ENCODE results near the gene GRM7. TPM values are rescaled to one million over a fixed set of nuclear protein-coding genes. Genes with fewer than 3 reads are reported as not detected.

The GRM7 gene
- total and polyA plus RNA-seq, 2 of the 4 experiments (the other 2 are of a cell fraction): not detected

DNA sequence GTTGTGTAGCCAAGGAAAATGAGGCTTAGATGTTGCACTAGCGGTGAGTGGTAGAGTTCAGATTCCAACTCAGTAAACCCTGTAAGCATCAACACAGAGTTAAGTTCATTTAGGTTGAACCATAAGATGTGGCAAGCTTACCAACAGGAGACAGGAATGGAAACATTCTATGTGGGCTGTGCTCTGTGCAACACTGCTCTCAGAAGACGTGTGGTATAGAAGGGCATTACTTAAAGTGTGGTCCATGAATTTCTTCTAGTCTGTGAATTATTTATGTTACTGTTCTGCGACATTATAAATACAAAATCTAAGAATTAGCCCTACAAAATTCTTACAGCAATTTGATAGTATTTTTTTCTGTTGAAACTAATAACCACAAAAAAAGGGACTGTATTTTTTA, 213.3 kb downstream of the GRM7 start:
- no CpG with 5 or more reads among the region's 3 CpGs for whole genome bisulfite sequencing, 2 experiments (ENCODE audit: extremely low coverage in 2 of 2, insufficient read length in 1 of 2)

More for the DNA sequence above, 213.3 kb downstream of the GRM7 start:
- Histone ChIP-seq H3K9me1 (ENCODE audit: insufficient read depth, low read length) (no peaks in the 10 kb centered on the region), H3K79me1 (ENCODE audit: low read depth in 1 of 2, low read length in 2 of 2) (no peaks in the 10 kb centered on the region), H3K4me1 (ENCODE audit: control insufficient read depth, insufficient read depth, low read length) (no peaks in the 10 kb centered on the region), H2BK15ac (ENCODE audit: low read depth, low read length) (no peak overlapping the region), H3K56ac (ENCODE audit: extremely low read depth, insufficient read depth, low read length) (no peak overlapping the region), H4K8ac (ENCODE audit: low read depth in 2 of 2, low read length in 2 of 2) (no peak overlapping the region), H3K4ac (ENCODE audit: low read depth, low read length) (no peak overlapping the region), H4K5ac (ENCODE audit: low read depth, low read length) (no peak overlapping the region), H3K9ac (ENCODE audit: low read depth, low read length) (no peak overlapping the region), H4K20me1 (ENCODE audit: insufficient read depth, low read length) (no peaks in the 10 kb centered on the region), H2BK5ac (ENCODE audit: low read depth, low read length, poor library complexity, severe bottlenecking) (no peak overlapping the region), H2AK9ac (replicated peaks; ENCODE audit: low read depth, low read length, poor library complexity) (no peak overlapping the region), H2AFZ (replicated peaks; ENCODE audit: low read length, poor library complexity) (no peak overlapping the region), H3K36me3 (ENCODE audit: control insufficient read depth, insufficient read depth, low read length) (no peaks in the 10 kb centered on the region), H3K23ac (ENCODE audit: low read depth, low read length) (no peak overlapping the region), H3K27me3 (ENCODE audit: control insufficient read depth, insufficient read depth, low read length) (no peaks in the 10 kb centered on the region), H3K27ac (ENCODE audit: insufficient read depth, low read length) (no peak overlapping the region), H3K4me3 (ENCODE audit: insufficient read depth, low read depth, low read length) (no peak overlapping the region), H2AK5ac (ENCODE audit: low read depth, low read length) (no peak overlapping the region), H2BK120ac (ENCODE audit: low read depth, low read length) (no peak overlapping the region), H4K91ac (ENCODE audit: insufficient read depth, low read depth, low read length) (no peak overlapping the region), H3K14ac (replicated peaks; ENCODE audit: low read depth, low read length) (no peak overlapping the region), H3K18ac (ENCODE audit: low read depth, low read length) (no peak overlapping the region), H3K4me2 (ENCODE audit: low read depth, low read length) (no peak overlapping the region), H3K9me3 (ENCODE audit: control insufficient read depth, insufficient read depth, low read length) (peaks cover 3% of the 10 kb centered on the region), H2BK20ac (ENCODE audit: low read depth, low read length) (no peak overlapping the region)
- ATAC-seq (ENCODE audit: low read depth): no peak
- intact Hi-C loops (cut with micrococcal nuclease) (no loop called here), dilution Hi-C loops (cut with HindIII; ENCODE audit: low sequenced_read_pairs, unreplicated experiment) (no loop called here), in situ Hi-C loops (cut with MboI; ENCODE audit: low sequenced_read_pairs) (no loop called here)
- no TSS peak for BruUV-seq (replicated peaks)
- no peak for TF ChIP-seq BHLHE40 (IDR thresholded peaks at IDR 0.05; ENCODE audit: low read depth, low read length)
- TF ChIP-seq RFX5 (IDR thresholded peaks at IDR 0.05; ENCODE audit: low read depth, low read length): no peak
- TF ChIP-seq, protein P1, sequence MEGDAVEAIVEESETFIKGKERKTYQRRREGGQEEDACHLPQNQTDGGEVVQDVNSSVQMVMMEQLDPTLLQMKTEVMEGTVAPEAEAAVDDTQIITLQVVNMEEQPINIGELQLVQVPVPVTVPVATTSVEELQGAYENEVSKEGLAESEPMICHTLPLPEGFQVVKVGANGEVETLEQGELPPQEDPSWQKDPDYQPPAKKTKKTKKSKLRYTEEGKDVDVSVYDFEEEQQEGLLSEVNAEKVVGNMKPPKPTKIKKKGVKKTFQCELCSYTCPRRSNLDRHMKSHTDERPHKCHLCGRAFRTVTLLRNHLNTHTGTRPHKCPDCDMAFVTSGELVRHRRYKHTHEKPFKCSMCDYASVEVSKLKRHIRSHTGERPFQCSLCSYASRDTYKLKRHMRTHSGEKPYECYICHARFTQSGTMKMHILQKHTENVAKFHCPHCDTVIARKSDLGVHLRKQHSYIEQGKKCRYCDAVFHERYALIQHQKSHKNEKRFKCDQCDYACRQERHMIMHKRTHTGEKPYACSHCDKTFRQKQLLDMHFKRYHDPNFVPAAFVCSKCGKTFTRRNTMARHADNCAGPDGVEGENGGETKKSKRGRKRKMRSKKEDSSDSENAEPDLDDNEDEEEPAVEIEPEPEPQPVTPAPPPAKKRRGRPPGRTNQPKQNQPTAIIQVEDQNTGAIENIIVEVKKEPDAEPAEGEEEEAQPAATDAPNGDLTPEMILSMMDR (conservative IDR thresholded peaks at IDR 0.05; ENCODE audit: low read depth, low read length): no peak
- no peak for TF ChIP-seq SMC3 (IDR thresholded peaks at IDR 0.05; ENCODE audit: low read depth, low read length)
- TF ChIP-seq NFE2L2 (IDR thresholded peaks at IDR 0.05; ENCODE audit: low read depth, low read length): no peak
- no peak for TF ChIP-seq MAFK (IDR thresholded peaks at IDR 0.05; ENCODE audit: low read depth, low read length)
- no peak for TF ChIP-seq MAZ (IDR thresholded peaks at IDR 0.05; ENCODE audit: borderline replicate concordance, low read depth, low read length)
- no peak for TF ChIP-seq CEBPB (IDR thresholded peaks at IDR 0.05; ENCODE audit: low read depth, low read length)
- no peak for DNase-seq
- ChIA-PET POLR2A (ENCODE audit: unreplicated experiment) (no interaction called here), CTCF (no interaction called here)

All from IMR-90 (cell line).